CD1c-positive myeloid dendritic cell (primary cell): ENCODE measurements around the gene ZNF554.
"Not testable (repeated sequence)": the region's sequence is repeated elsewhere in the genome, so short reads cannot be mapped to it uniquely, and the experiment has no call there.

Experiments
- DNase-seq: peaks from one replicate; pipeline ENCODE4 v3.0.0-alpha.2; 2016; ENCODE audit errors: extremely low spot score

Gene ZNF554

GRCh38 chr19:2807379-2808128, 12.1 kb upstream of the ZNF554 start:
- DNase-seq, result no peak

GRCh38 chr19:2808129-2808941, 11.3 kb upstream of the ZNF554 start:
- no peak for DNase-seq

GRCh38 chr19:2809387-2810140, 10.1 kb upstream of the ZNF554 start:
- no peak for DNase-seq

GRCh38 chr19:2810141-2811091, 9.3 kb upstream of the ZNF554 start:
- DNase-seq, result no peak

- no peak for DNase-seq
Measured at GRCh38 chr19:2811221-2811722, 8.4 kb upstream of the ZNF554 start.

- no peak for DNase-seq
Measured at GRCh38 chr19:2811735-2812413, 7.8 kb upstream of the ZNF554 start.

GRCh38 chr19:2812414-2813234, 7.0 kb upstream of the ZNF554 start:
- no peak for DNase-seq

- DNase-seq, result no peak
Measured at GRCh38 chr19:2813235-2814160, 6.2 kb upstream of the ZNF554 start.

GRCh38 chr19:2814426-2814825, 5.2 kb upstream of the ZNF554 start:
- DNase-seq, result no peak

GRCh38 chr19:2815191-2815614, 4.5 kb upstream of the ZNF554 start:
- no peak for DNase-seq

- DNase-seq, result no peak
Measured at GRCh38 chr19:2815923-2816322, 3.7 kb upstream of the ZNF554 start.

GRCh38 chr19:2816641-2817040, 3.0 kb upstream of the ZNF554 start:
- no peak for DNase-seq

GRCh38 chr19:2817237-2817829, 2.3 kb upstream of the ZNF554 start:
- DNase-seq, result not testable (repeated sequence)

- DNase-seq, result no peak
Measured at GRCh38 chr19:2820112-2820702, 539 bp downstream of the ZNF554 start.

- no peak for DNase-seq
Measured at GRCh38 chr19:2822846-2823245, 3.2 kb downstream of the ZNF554 start.

- DNase-seq, result no peak
Measured at GRCh38 chr19:2823646-2824045, 4.0 kb downstream of the ZNF554 start.

GRCh38 chr19:2824129-2824528, 4.5 kb downstream of the ZNF554 start:
- no peak for DNase-seq

GRCh38 chr19:2827022-2827421, 7.4 kb downstream of the ZNF554 start:
- no peak for DNase-seq
